ENCODE results near the gene MAP2K5.
A peak's percentile ranks its signal among the peaks of the same experiment; 100 is the strongest.

The MAP2K5 gene

DNA sequence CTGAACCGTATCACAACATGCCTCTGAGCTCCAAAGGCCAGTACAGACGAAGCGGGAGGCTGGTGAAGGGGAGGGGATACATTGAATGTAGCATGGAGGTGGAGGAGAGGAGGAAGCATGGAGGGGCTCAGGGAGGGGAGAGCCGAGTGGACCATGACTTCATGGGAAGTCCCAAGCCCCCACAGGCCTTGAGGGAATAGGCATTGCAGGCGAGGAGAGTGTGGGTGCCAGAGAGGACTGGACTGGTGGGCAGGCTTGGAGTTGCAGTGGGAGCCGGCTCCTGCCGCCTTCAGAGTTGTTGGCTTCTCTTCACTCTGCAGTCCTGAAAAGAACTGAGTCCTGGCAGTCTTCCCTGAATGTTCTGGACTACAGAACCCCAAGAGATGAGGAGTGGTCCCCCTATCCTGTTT, 300.6 kb downstream of the MAP2K5 start:
- peak overlapping the region; percentile 65 for H3K27ac ChIP-seq (ENCODE audit: low read depth, low read length)
- H3K27me3 ChIP-seq (ENCODE audit: control insufficient read depth, insufficient read depth, low read length): peaks cover 24% of the 10 kb centered on the region
- no peaks in the 10 kb centered on the region for H3K36me3 ChIP-seq (ENCODE audit: control insufficient read depth, insufficient read depth, low read length)
- no peaks in the 10 kb centered on the region for H3K9me3 ChIP-seq (ENCODE audit: control insufficient read depth, insufficient read depth, low read length)
- H3K4me3 ChIP-seq (ENCODE audit: low read depth, low read length): no peak overlapping the region
- peaks cover 41% of the 10 kb centered on the region for H3K4me1 ChIP-seq (ENCODE audit: control insufficient read depth, insufficient read depth, low read length)
- H3K9ac ChIP-seq (ENCODE audit: low read depth, low read length): no peak overlapping the region

DNA sequence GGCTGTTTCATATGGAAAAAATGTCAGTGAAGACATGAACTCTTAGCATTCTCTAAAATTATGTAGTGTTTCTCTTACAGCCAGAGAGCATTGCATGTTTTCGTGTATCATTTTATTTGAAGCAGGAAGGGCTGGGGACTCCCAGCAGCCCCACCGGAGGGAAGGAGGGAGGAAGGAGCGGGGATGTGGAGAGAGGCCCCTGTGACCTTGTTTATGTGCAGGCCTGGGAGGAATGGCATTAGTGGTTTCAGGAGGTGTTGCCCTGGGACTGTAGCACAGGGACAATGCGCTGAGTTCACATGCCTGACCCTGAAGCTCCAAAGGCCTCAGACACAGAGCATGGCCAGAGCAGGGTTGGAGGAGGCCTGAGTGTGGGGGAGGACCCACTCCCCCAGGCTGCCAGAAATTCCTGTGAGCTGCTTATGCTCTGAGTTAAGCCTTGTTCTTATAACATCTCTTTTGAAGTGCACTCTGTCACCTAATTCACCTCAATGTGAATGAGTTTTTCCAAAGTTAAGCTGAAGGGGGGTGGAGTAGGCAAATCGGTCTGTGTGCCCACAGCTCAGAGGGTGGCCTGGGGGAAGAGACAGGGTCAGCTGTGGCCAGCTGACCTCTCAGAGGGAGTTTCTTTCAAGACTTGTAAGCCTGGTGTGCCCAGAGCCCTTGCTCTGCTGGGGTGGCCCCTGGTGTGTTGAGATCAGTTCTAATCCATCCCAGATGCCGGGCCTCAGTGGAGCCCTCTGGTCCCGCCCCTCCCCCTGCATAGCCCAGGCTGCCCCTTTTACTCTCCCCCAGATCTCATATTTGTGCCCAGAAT, 301.3 kb downstream of the MAP2K5 start:
- Histone ChIP-seq H3K9ac (ENCODE audit: low read depth, low read length) (no peak overlapping the region), H3K4me1 (ENCODE audit: control insufficient read depth, insufficient read depth, low read length) (peaks cover 43% of the 10 kb centered on the region)

DNA sequence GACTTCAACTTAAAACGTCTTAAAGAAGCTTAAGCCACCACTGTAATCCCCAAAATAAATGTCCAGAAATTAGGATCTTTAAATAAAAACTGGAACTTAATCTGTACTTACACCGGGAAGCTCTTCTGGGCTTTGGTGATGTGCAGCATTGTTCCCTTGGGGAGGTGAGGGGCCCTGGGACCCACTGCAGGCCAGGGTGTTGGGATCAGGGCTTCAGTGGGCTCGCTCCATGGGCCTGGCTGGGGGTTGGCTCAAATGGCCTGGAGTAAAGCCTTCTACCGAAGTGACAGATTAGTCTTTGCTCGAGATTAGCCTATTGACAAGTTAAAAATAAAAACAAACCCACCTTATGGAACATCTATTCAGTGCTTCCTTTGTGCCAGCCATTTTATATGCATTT, 303.5 kb downstream of the MAP2K5 start:
- Histone ChIP-seq H3K27me3 (ENCODE audit: control insufficient read depth, insufficient read depth, low read length) (peaks cover 7% of the 10 kb centered on the region; the same call in 1 of the 2 replicates), H3K36me3 (ENCODE audit: control insufficient read depth, insufficient read depth, low read length) (no peaks in the 10 kb centered on the region), H3K27ac (ENCODE audit: low read depth, low read length) (no peak overlapping the region), H3K9ac (ENCODE audit: low read depth, low read length) (no peak overlapping the region), H3K4me1 (ENCODE audit: control insufficient read depth, insufficient read depth, low read length) (peaks cover 40% of the 10 kb centered on the region), H3K9me3 (ENCODE audit: control insufficient read depth, insufficient read depth, low read length) (no peaks in the 10 kb centered on the region), H3K4me3 (ENCODE audit: low read depth, low read length) (no peak overlapping the region)

More for the DNA sequence above, 301.3 kb downstream of the MAP2K5 start:
- H3K36me3 ChIP-seq (ENCODE audit: control insufficient read depth, insufficient read depth, low read length): no peaks in the 10 kb centered on the region
- no peak overlapping the region for H3K4me3 ChIP-seq (ENCODE audit: low read depth, low read length)
- H3K27ac ChIP-seq (ENCODE audit: low read depth, low read length): peak overlapping the region; percentile 65
- H3K27me3 ChIP-seq (ENCODE audit: control insufficient read depth, insufficient read depth, low read length): peaks cover 18% of the 10 kb centered on the region
- no peaks in the 10 kb centered on the region for H3K9me3 ChIP-seq (ENCODE audit: control insufficient read depth, insufficient read depth, low read length)

DNA sequence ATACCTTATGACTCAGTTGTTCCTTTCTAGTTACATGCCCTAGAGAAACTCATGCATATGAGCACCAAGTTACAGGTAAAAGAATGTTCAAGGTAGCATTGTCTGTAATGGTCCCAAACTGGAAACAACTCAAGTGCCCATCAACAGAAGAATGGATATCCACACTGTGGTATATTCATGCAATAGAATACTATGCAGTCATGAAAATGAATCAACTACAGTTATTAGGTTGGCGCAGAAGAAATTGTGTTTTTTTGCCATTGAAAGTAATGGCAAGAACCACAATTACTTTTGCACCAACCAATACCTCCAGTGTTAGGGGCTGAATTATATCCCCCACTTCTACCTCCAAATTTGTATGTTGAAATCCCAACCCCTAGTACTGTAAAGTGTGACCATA, 307.0 kb downstream of the MAP2K5 start:
- no peak overlapping the region for H3K4me3 ChIP-seq (ENCODE audit: low read depth, low read length)
- no peak overlapping the region for H3K27ac ChIP-seq (ENCODE audit: low read depth, low read length)
- no peaks in the 10 kb centered on the region for H3K9me3 ChIP-seq (ENCODE audit: control insufficient read depth, insufficient read depth, low read length)
- H3K27me3 ChIP-seq (ENCODE audit: control insufficient read depth, insufficient read depth, low read length): no peaks in the 10 kb centered on the region
- peaks cover 31% of the 10 kb centered on the region for H3K4me1 ChIP-seq (ENCODE audit: control insufficient read depth, insufficient read depth, low read length)
- no peak overlapping the region for H3K9ac ChIP-seq (ENCODE audit: low read depth, low read length)
- no peaks in the 10 kb centered on the region for H3K36me3 ChIP-seq (ENCODE audit: control insufficient read depth, insufficient read depth, low read length)

DNA sequence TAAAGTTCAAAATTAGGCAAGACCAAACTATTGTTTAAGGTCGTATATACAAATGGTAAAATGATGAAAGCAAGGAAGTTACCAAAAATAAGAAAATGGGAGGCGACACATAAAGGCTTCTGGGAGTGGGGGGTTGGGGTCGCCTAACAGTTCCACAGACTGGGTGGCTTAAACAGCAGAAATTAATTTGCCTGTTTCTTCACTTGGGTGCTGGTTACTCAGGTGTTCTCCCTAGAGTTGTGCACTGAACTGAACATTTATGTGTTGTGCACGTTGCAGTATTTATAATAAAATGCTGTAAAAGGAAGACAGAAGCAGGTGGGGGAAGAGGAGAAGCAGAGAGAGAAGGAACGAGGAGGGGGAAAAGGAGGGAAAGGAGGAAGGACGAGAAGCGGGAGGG, 307.8 kb downstream of the MAP2K5 start:
- no peak overlapping the region for H3K9ac ChIP-seq (ENCODE audit: low read depth, low read length)
- peaks cover 28% of the 10 kb centered on the region for H3K4me1 ChIP-seq (ENCODE audit: control insufficient read depth, insufficient read depth, low read length)
- H3K27ac ChIP-seq (ENCODE audit: low read depth, low read length): no peak overlapping the region
- no peaks in the 10 kb centered on the region for H3K27me3 ChIP-seq (ENCODE audit: control insufficient read depth, insufficient read depth, low read length)
- no peaks in the 10 kb centered on the region for H3K9me3 ChIP-seq (ENCODE audit: control insufficient read depth, insufficient read depth, low read length)
- no peaks in the 10 kb centered on the region for H3K36me3 ChIP-seq (ENCODE audit: control insufficient read depth, insufficient read depth, low read length)
- no peak overlapping the region for H3K4me3 ChIP-seq (ENCODE audit: low read depth, low read length)

DNA sequence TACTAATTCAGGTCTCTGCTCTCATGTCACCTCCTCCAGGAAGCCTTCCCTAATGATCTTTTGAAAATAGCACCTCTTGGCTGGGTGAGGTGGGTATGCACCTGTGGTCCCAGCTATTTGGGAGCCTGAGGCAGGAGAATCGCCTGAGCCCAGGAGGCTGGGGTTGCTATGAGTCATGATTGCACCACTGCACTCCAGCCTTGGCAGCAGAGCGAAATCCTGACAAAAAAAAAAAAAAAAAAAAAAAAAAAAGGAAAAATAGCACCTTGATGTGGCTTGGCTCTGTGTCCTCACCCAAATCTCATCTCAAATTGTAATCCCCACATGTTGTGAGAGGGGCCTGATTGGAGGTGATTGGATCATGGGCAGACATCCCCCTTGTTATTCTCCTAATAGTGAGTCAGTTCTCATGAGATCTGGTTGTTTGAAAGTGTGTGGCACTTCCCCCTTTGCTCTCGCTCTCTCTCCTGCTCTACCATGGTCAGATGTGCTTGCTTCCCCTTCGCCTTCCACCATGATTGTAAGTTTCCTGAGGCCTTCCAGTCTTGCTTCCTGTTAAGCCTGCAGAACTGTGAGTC, 308.6 kb downstream of the MAP2K5 start:
- H3K4me3 ChIP-seq (ENCODE audit: low read depth, low read length): no peak overlapping the region
- H3K27ac ChIP-seq (ENCODE audit: low read depth, low read length): no peak overlapping the region
- no peaks in the 10 kb centered on the region for H3K9me3 ChIP-seq (ENCODE audit: control insufficient read depth, insufficient read depth, low read length)
- H3K27me3 ChIP-seq (ENCODE audit: control insufficient read depth, insufficient read depth, low read length): no peaks in the 10 kb centered on the region
- H3K9ac ChIP-seq (ENCODE audit: low read depth, low read length): no peak overlapping the region
- H3K36me3 ChIP-seq (ENCODE audit: control insufficient read depth, insufficient read depth, low read length): no peaks in the 10 kb centered on the region
- peaks cover 28% of the 10 kb centered on the region for H3K4me1 ChIP-seq (ENCODE audit: control insufficient read depth, insufficient read depth, low read length)

DNA sequence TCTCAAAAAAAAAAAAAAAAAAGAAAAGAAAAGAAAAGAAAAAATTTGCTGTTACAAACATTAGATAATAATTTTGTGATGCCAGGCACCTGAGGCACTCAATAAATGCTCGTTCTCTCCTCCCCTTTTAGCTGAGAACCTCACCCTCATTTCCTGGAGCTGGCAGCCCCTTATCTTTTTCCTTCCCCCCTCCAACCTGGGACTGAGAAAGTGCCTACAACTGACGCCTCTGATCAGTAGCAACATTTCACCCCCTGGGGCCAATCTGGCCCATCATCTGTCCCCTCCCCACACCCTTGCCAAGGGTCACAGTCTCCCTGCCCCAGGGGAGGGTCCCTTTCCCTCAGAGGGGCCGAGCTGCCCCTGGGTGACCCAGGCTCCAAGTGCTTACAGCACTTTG, 309.9 kb downstream of the MAP2K5 start:
- no peaks in the 10 kb centered on the region for H3K9me3 ChIP-seq (ENCODE audit: control insufficient read depth, insufficient read depth, low read length)
- no peak overlapping the region for H3K9ac ChIP-seq (ENCODE audit: low read depth, low read length)
- H3K36me3 ChIP-seq (ENCODE audit: control insufficient read depth, insufficient read depth, low read length): no peaks in the 10 kb centered on the region
- no peak overlapping the region for H3K4me3 ChIP-seq (ENCODE audit: low read depth, low read length)
- H3K27ac ChIP-seq (ENCODE audit: low read depth, low read length): no peak overlapping the region
- peaks cover 28% of the 10 kb centered on the region for H3K4me1 ChIP-seq (ENCODE audit: control insufficient read depth, insufficient read depth, low read length)
- no peaks in the 10 kb centered on the region for H3K27me3 ChIP-seq (ENCODE audit: control insufficient read depth, insufficient read depth, low read length)

DNA sequence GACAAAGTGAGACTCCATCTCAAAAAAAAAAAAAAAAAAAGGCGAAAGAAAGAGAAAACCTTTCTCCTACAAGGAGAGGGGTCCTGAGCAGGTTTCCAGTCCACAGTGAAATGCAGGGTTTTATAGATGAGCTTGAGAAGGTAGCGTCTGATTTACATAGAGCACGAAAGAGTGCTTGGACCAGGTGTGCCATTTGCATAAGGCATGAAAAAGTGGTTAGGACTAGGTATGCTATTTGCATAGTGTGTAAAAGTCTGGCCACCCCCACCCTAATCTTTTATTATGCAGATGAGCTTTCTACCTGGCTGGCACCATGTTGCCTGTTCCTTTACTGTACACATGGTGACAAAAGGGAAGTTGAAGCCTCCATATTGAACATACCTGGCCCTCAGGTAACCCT, 311.0 kb downstream of the MAP2K5 start:
- 0 out of 2 replicates have a peak overlapping the region, but pooled peaks have one; percentile 21 for H3K9ac ChIP-seq (ENCODE audit: low read depth, low read length)
- H3K27ac ChIP-seq (ENCODE audit: low read depth, low read length): no peak overlapping the region
- H3K4me1 ChIP-seq (ENCODE audit: control insufficient read depth, insufficient read depth, low read length): peaks cover 24% of the 10 kb centered on the region
- H3K9me3 ChIP-seq (ENCODE audit: control insufficient read depth, insufficient read depth, low read length): no peaks in the 10 kb centered on the region
- H3K4me3 ChIP-seq (ENCODE audit: low read depth, low read length): no peak overlapping the region
- H3K36me3 ChIP-seq (ENCODE audit: control insufficient read depth, insufficient read depth, low read length): no peaks in the 10 kb centered on the region
- H3K27me3 ChIP-seq (ENCODE audit: control insufficient read depth, insufficient read depth, low read length): no peaks in the 10 kb centered on the region

DNA sequence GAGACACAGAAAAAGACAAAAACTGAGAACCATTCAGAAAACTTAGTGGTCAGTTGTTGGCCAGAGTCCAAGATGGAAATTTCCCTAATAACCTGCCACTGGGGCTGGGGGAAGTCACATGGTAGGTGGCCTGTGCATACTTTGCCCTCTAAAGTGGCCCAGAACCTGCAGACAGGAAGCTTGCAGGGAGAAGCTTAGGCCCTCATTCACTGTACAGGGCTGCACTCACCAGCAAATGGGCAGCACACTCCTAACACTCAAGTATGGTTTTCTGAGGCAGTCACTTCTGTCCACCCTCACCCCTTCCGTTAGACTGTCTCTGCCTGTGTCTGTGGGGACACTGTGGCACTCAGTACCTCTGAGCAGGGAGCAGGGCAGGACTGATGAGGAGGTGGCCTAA, 311.9 kb downstream of the MAP2K5 start:
- H3K4me1 ChIP-seq (ENCODE audit: control insufficient read depth, insufficient read depth, low read length): peaks cover 22% of the 10 kb centered on the region

DNA sequence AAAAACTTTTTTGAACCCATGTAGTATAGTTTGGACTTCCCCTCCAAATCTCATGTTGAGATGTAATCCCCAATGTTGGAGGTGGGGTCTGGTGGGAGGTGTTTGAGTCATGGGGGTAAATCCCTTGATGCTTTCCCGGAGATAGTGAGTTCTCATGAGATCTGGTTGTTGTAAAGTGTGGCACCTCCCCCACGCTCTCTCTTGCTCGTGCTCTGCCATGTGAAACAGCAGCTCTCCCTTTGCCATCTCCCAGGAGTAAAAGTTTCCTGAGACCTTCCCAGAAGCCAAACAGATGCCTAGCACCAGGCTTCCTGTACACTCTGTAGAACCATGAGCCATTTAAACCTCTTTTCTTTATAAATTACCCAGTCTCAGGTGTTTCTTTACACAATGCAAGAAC, 313.3 kb downstream of the MAP2K5 start:
- no peak overlapping the region for H3K4me3 ChIP-seq (ENCODE audit: low read depth, low read length)
- no peak overlapping the region for H3K27ac ChIP-seq (ENCODE audit: low read depth, low read length)
- no peaks in the 10 kb centered on the region for H3K9me3 ChIP-seq (ENCODE audit: control insufficient read depth, insufficient read depth, low read length)
- H3K36me3 ChIP-seq (ENCODE audit: control insufficient read depth, insufficient read depth, low read length): no peaks in the 10 kb centered on the region
- H3K4me1 ChIP-seq (ENCODE audit: control insufficient read depth, insufficient read depth, low read length): peaks cover 18% of the 10 kb centered on the region
- H3K27me3 ChIP-seq (ENCODE audit: control insufficient read depth, insufficient read depth, low read length): no peaks in the 10 kb centered on the region
- no peak overlapping the region for H3K9ac ChIP-seq (ENCODE audit: low read depth, low read length)

More for the DNA sequence above, 311.9 kb downstream of the MAP2K5 start:
- H3K4me3 ChIP-seq (ENCODE audit: low read depth, low read length): no peak overlapping the region
- H3K27ac ChIP-seq (ENCODE audit: low read depth, low read length): no peak overlapping the region
- no peak overlapping the region for H3K9ac ChIP-seq (ENCODE audit: low read depth, low read length)
- H3K36me3 ChIP-seq (ENCODE audit: control insufficient read depth, insufficient read depth, low read length): no peaks in the 10 kb centered on the region
- no peaks in the 10 kb centered on the region for H3K9me3 ChIP-seq (ENCODE audit: control insufficient read depth, insufficient read depth, low read length)
- no peaks in the 10 kb centered on the region for H3K27me3 ChIP-seq (ENCODE audit: control insufficient read depth, insufficient read depth, low read length)

All from HUES48 (cell line).